Gastroesophageal sphincter (tissue), 3 donors: ENCODE measurements around the gene LLGL1.

Source experiments
- CTCF ChIP-seq, 4 experiments: fragments of 200-600 bp in 2 of 4; fragments of 450-650 bp in 2 of 4; sonication (generic) in 1 of 4; IDR thresholded peaks; one replicate each; pipeline ENCODE4 v1.5.1; 2017 to 2019; ENCODE audit warnings: antibody characterized with exemption in 4 of 4, mild to moderate bottlenecking in 2 of 4, moderate library complexity in 2 of 4
- EP300 ChIP-seq: sonication (generic); formaldehyde crosslinking; IDR thresholded peaks from one replicate; pipeline ENCODE4 v1.6.1; 2017; ENCODE audit warnings: antibody characterized with exemption, mild to moderate bottlenecking
- POLR2A ChIP-seq, 2 donors: fragments of 450-650 bp; IDR thresholded peaks; one replicate each; pipeline ENCODE4 v1.6.1; 2017; ENCODE audit warnings: antibody characterized with exemption in 2 of 2, mild to moderate bottlenecking in 2 of 2, moderate library complexity in 1 of 2
- POLR2AphosphoS5 ChIP-seq: sonication (generic); formaldehyde crosslinking; IDR thresholded peaks from one replicate; pipeline ENCODE4 v1.6.1; 2017; ENCODE audit warnings: antibody characterized with exemption

GRCh38 chr17:18177133-18177532 lies 48.3 kb upstream of the LLGL1 start:
- TF ChIP-seq CTCF (IDR thresholded peaks at IDR 0.05) (no peak), POLR2AphosphoS5 (no peak), POLR2A (IDR thresholded peaks at IDR 0.05) (no peak), EP300 (no peak)
